Measurements from ENCODE around the gene ALKBH2. TPM values are rescaled to one million over a fixed set of nuclear protein-coding genes. Genes with fewer than 3 reads are reported as not detected.
"Not testable (repeated sequence)": the region's sequence is repeated elsewhere in the genome, so short reads cannot be mapped to it uniquely, and the experiment has no call there.

Gene ALKBH2
- polyA plus RNA-seq, 2 donors, result 20.1 to 28.5 TPM

GRCh38 chr12:109057376-109057775 lies 35.9 kb downstream of the ALKBH2 start:
- H3K4me3 ChIP-seq (ENCODE audit: low read depth in 1 of 2, low read length in 2 of 2), result no peak overlapping the region
- WGBS, 2 donors, result 92 to 97% methylated on average over 1 of the region's 1 CpG
- H3K27ac ChIP-seq (ENCODE audit: low read depth in 2 of 2, low read length in 1 of 2), result no peak overlapping the region
- H3K4me1 ChIP-seq (ENCODE audit: control insufficient read depth in 2 of 2, insufficient read depth in 2 of 2, low read length in 1 of 2), result no peaks in the 10 kb centered on the region
- peaks cover 0 to 5% of the 10 kb centered on the region in 2 donors for H3K36me3 ChIP-seq (ENCODE audit: control insufficient read depth in 2 of 2, insufficient read depth in 2 of 2, low read length in 1 of 2)
- H3K27me3 ChIP-seq (ENCODE audit: control insufficient read depth in 1 of 2, insufficient read depth in 2 of 2, low read length in 2 of 2), result no peaks in the 10 kb centered on the region
- no peaks in the 10 kb centered on the region for H3K9me3 ChIP-seq (ENCODE audit: control insufficient read depth in 2 of 2, insufficient read depth in 1 of 2, low read depth in 1 of 2, low read length in 1 of 2)

GRCh38 chr12:109056891-109057290 lies 36.4 kb downstream of the ALKBH2 start:
- Histone ChIP-seq H3K9me3 (ENCODE audit: control insufficient read depth in 2 of 2, insufficient read depth in 1 of 2, low read depth in 1 of 2, low read length in 1 of 2) (no peaks in the 10 kb centered on the region), H3K4me1 (ENCODE audit: control insufficient read depth in 2 of 2, insufficient read depth in 2 of 2, low read length in 1 of 2) (no peaks in the 10 kb centered on the region), H3K27me3 (ENCODE audit: control insufficient read depth in 1 of 2, insufficient read depth in 2 of 2, low read length in 2 of 2) (no peaks in the 10 kb centered on the region), H3K27ac (ENCODE audit: low read depth in 2 of 2, low read length in 1 of 2) (no peak overlapping the region), H3K36me3 (ENCODE audit: control insufficient read depth in 2 of 2, insufficient read depth in 2 of 2, low read length in 1 of 2) (peaks cover 0 to 5% of the 10 kb centered on the region in 2 donors), H3K4me3 (ENCODE audit: low read depth in 1 of 2, low read length in 2 of 2) (no peak overlapping the region)
- 84% methylated on average over 3 of the region's 3 CpGs for WGBS, 2 donors

- H3K9me3 ChIP-seq (ENCODE audit: control insufficient read depth in 2 of 2, insufficient read depth in 1 of 2, low read depth in 1 of 2, low read length in 1 of 2), result no peaks in the 10 kb centered on the region
- H3K4me1 ChIP-seq (ENCODE audit: control insufficient read depth in 2 of 2, insufficient read depth in 2 of 2, low read length in 1 of 2), result no peaks in the 10 kb centered on the region
- peaks cover 0 to 5% of the 10 kb centered on the region in 2 donors for H3K36me3 ChIP-seq (ENCODE audit: control insufficient read depth in 2 of 2, insufficient read depth in 2 of 2, low read length in 1 of 2)
- peak overlapping the region in 1 of 2 donors; percentile 30 for H3K27ac ChIP-seq (ENCODE audit: low read depth in 2 of 2, low read length in 1 of 2)
- H3K27me3 ChIP-seq (ENCODE audit: control insufficient read depth in 1 of 2, insufficient read depth in 2 of 2, low read length in 2 of 2), result no peaks in the 10 kb centered on the region
- H3K4me3 ChIP-seq (ENCODE audit: low read depth in 1 of 2, low read length in 2 of 2), result no peak overlapping the region
These were observed 38.8 kb downstream of the ALKBH2 start for GRCh38 chr12:109054520-109054919.

- not testable (repeated sequence) for H3K36me3 ChIP-seq (ENCODE audit: control insufficient read depth in 2 of 2, insufficient read depth in 2 of 2, low read length in 1 of 2); H3K9me3 ChIP-seq (ENCODE audit: control insufficient read depth in 2 of 2, insufficient read depth in 1 of 2, low read depth in 1 of 2, low read length in 1 of 2); H3K27me3 ChIP-seq (ENCODE audit: control insufficient read depth in 1 of 2, insufficient read depth in 2 of 2, low read length in 2 of 2); H3K4me1 ChIP-seq (ENCODE audit: control insufficient read depth in 2 of 2, insufficient read depth in 2 of 2, low read length in 1 of 2)
- Histone ChIP-seq H3K4me3 (ENCODE audit: low read depth in 1 of 2, low read length in 2 of 2) (peak overlapping the region in 1 of 2 donors; percentile 87), H3K27ac (ENCODE audit: low read depth in 2 of 2, low read length in 1 of 2) (peak overlapping the region; percentile 30 to 52)
- 68 to 76% methylated on average over 4 of the region's 4 CpGs for WGBS, 2 donors
These were observed 39.2 kb downstream of the ALKBH2 start for GRCh38 chr12:109054124-109054513.

GRCh38 chr12:109053382-109054123 lies 39.7 kb downstream of the ALKBH2 start:
- Histone ChIP-seq H3K36me3 (ENCODE audit: control insufficient read depth in 2 of 2, insufficient read depth in 2 of 2, low read length in 1 of 2) (peaks cover 0 to 5% of the 10 kb centered on the region in 2 donors), H3K9me3 (ENCODE audit: control insufficient read depth in 2 of 2, insufficient read depth in 1 of 2, low read depth in 1 of 2, low read length in 1 of 2) (no peaks in the 10 kb centered on the region), H3K4me1 (ENCODE audit: control insufficient read depth in 2 of 2, insufficient read depth in 2 of 2, low read length in 1 of 2) (no peaks in the 10 kb centered on the region), H3K27me3 (ENCODE audit: control insufficient read depth in 1 of 2, insufficient read depth in 2 of 2, low read length in 2 of 2) (no peaks in the 10 kb centered on the region), H3K4me3 (ENCODE audit: low read depth in 1 of 2, low read length in 2 of 2) (peak overlapping the region; percentile 87 to 95), H3K27ac (ENCODE audit: low read depth in 2 of 2, low read length in 1 of 2) (peak overlapping the region; percentile 52 to 85)
- WGBS, 2 donors, result 12 to 15% methylated on average over 9 of the region's 9 CpGs

- WGBS, 2 donors, result 0% methylated on average over 57 to 61 of the region's 61 CpGs
These were observed 40.6 kb downstream of the ALKBH2 start, which contains the start of gene USP30 for GRCh38 chr12:109052414-109053323. Gene USP30, plus strand, starts transcription at chr12:109052576. Its CDS starts 103 bp downstream, at chr12:109052679.

GRCh38 chr12:109052097-109052413 lies 41.2 kb downstream of the ALKBH2 start:
- peak overlapping the region; percentile 84 to 85 for H3K27ac ChIP-seq (ENCODE audit: low read depth in 2 of 2, low read length in 1 of 2)
- no peaks in the 10 kb centered on the region for H3K9me3 ChIP-seq (ENCODE audit: control insufficient read depth in 2 of 2, insufficient read depth in 1 of 2, low read depth in 1 of 2, low read length in 1 of 2)
- peak overlapping the region; percentile 87 to 95 for H3K4me3 ChIP-seq (ENCODE audit: low read depth in 1 of 2, low read length in 2 of 2)
- 9 to 10% methylated on average over 6 of the region's 6 CpGs for WGBS, 2 donors
- H3K4me1 ChIP-seq (ENCODE audit: control insufficient read depth in 2 of 2, insufficient read depth in 2 of 2, low read length in 1 of 2), result no peaks in the 10 kb centered on the region
- H3K27me3 ChIP-seq (ENCODE audit: control insufficient read depth in 1 of 2, insufficient read depth in 2 of 2, low read length in 2 of 2), result no peaks in the 10 kb centered on the region
- H3K36me3 ChIP-seq (ENCODE audit: control insufficient read depth in 2 of 2, insufficient read depth in 2 of 2, low read length in 1 of 2), result no peaks in the 10 kb centered on the region

More at GRCh38 chr12:109052414-109053323, 40.6 kb downstream of the ALKBH2 start, which contains the start of gene USP30:
- peaks cover 0 to 2% of the 10 kb centered on the region in 2 donors for H3K36me3 ChIP-seq (ENCODE audit: control insufficient read depth in 2 of 2, insufficient read depth in 2 of 2, low read length in 1 of 2)
- H3K9me3 ChIP-seq (ENCODE audit: control insufficient read depth in 2 of 2, insufficient read depth in 1 of 2, low read depth in 1 of 2, low read length in 1 of 2), result no peaks in the 10 kb centered on the region
- no peaks in the 10 kb centered on the region for H3K27me3 ChIP-seq (ENCODE audit: control insufficient read depth in 1 of 2, insufficient read depth in 2 of 2, low read length in 2 of 2)
- no peaks in the 10 kb centered on the region for H3K4me1 ChIP-seq (ENCODE audit: control insufficient read depth in 2 of 2, insufficient read depth in 2 of 2, low read length in 1 of 2)
- H3K4me3 ChIP-seq (ENCODE audit: low read depth in 1 of 2, low read length in 2 of 2), result peak within 1 kb of the TSS; percentile 87 to 95
- H3K27ac ChIP-seq (ENCODE audit: low read depth in 2 of 2, low read length in 1 of 2), result peak within 1 kb of the TSS; percentile 84 to 85

- H3K4me1 ChIP-seq (ENCODE audit: control insufficient read depth in 2 of 2, insufficient read depth in 2 of 2, low read length in 1 of 2); H3K4me3 ChIP-seq (ENCODE audit: low read depth in 1 of 2, low read length in 2 of 2); H3K9me3 ChIP-seq (ENCODE audit: control insufficient read depth in 2 of 2, insufficient read depth in 1 of 2, low read depth in 1 of 2, low read length in 1 of 2); H3K27ac ChIP-seq (ENCODE audit: low read depth in 2 of 2, low read length in 1 of 2); H3K27me3 ChIP-seq (ENCODE audit: control insufficient read depth in 1 of 2, insufficient read depth in 2 of 2, low read length in 2 of 2); H3K36me3 ChIP-seq (ENCODE audit: control insufficient read depth in 2 of 2, insufficient read depth in 2 of 2, low read length in 1 of 2): not testable (repeated sequence)
- WGBS, 2 donors, result 78 to 82% methylated on average over 8 of the region's 8 CpGs
These were observed 43.5 kb downstream of the ALKBH2 start for GRCh38 chr12:109049794-109050193.

- H3K36me3 ChIP-seq (ENCODE audit: control insufficient read depth in 2 of 2, insufficient read depth in 2 of 2, low read length in 1 of 2); H3K4me1 ChIP-seq (ENCODE audit: control insufficient read depth in 2 of 2, insufficient read depth in 2 of 2, low read length in 1 of 2); H3K27me3 ChIP-seq (ENCODE audit: control insufficient read depth in 1 of 2, insufficient read depth in 2 of 2, low read length in 2 of 2); H3K4me3 ChIP-seq (ENCODE audit: low read depth in 1 of 2, low read length in 2 of 2); H3K27ac ChIP-seq (ENCODE audit: low read depth in 2 of 2, low read length in 1 of 2); H3K9me3 ChIP-seq (ENCODE audit: control insufficient read depth in 2 of 2, insufficient read depth in 1 of 2, low read depth in 1 of 2, low read length in 1 of 2): not testable (repeated sequence)
- WGBS, 2 donors, result 74 to 82% methylated on average over 3 of the region's 3 CpGs
These were observed 44.6 kb downstream of the ALKBH2 start for GRCh38 chr12:109048706-109049105.
